Measurements from ENCODE around the gene KIZ.
"Not testable (repeated sequence)": the region's sequence is repeated elsewhere in the genome, so short reads cannot be mapped to it uniquely, and the experiment has no call there.

DNA sequence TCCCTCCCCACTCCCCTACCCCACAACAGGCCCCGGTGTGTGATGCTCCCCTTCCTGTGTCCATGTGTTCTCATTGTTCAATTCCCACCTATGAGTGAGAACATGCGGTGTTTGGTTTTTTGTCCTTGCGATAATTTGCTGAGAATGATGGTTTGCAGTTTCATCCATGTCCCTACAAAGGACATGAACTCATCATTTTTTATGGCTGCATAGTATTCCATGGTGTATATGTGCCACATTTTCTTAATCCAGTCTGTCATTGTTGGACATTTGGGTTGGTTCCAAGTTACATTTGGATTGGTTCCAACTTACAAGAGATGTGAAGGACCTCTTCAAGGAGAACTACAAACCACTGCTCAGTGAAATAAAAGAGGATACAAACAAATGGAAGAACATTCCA lies 42.2 kb downstream of the KIZ start:
- TF ChIP-seq IRF1 (CRISPR knock-in tag; IDR thresholded peaks at IDR 0.05); CREM (CRISPR knock-in tag; IDR thresholded peaks at IDR 0.05); JAZF1 (CRISPR knock-in tag; IDR thresholded peaks at IDR 0.05); FOXP1 (CRISPR knock-in tag; IDR thresholded peaks at IDR 0.05; ENCODE audit: borderline replicate concordance); USF1 (CRISPR knock-in tag; IDR thresholded peaks at IDR 0.05); CREB1 (CRISPR knock-in tag; IDR thresholded peaks at IDR 0.05); ESRRA (CRISPR knock-in tag; IDR thresholded peaks at IDR 0.05; ENCODE audit: borderline replicate concordance): not testable (repeated sequence)
- TF ChIP-seq, protein P1, sequence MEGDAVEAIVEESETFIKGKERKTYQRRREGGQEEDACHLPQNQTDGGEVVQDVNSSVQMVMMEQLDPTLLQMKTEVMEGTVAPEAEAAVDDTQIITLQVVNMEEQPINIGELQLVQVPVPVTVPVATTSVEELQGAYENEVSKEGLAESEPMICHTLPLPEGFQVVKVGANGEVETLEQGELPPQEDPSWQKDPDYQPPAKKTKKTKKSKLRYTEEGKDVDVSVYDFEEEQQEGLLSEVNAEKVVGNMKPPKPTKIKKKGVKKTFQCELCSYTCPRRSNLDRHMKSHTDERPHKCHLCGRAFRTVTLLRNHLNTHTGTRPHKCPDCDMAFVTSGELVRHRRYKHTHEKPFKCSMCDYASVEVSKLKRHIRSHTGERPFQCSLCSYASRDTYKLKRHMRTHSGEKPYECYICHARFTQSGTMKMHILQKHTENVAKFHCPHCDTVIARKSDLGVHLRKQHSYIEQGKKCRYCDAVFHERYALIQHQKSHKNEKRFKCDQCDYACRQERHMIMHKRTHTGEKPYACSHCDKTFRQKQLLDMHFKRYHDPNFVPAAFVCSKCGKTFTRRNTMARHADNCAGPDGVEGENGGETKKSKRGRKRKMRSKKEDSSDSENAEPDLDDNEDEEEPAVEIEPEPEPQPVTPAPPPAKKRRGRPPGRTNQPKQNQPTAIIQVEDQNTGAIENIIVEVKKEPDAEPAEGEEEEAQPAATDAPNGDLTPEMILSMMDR (IDR thresholded peaks at IDR 0.05): not testable (repeated sequence)
